SK-N-SH treated with all-trans-retinoic acid at 6 μM for 48 hours (cell line): Measurements from ENCODE around the gene PARP1.

Experiments
- ATAC-seq: fragments of 200-7000 bp; cut with Tn5 transposase; 3 replicates; pipeline ENCODE4 v1.9.1; 2020; ENCODE audit warnings: mild to moderate bottlenecking, moderate library complexity
- ARNTL ChIP-seq: fragments of 450-650 bp; formaldehyde crosslinking; IDR thresholded peaks from 2 replicates; pipeline ENCODE4 v1.5.0; 2020; ENCODE audit warnings: low read depth, mild to moderate bottlenecking, moderate library complexity, borderline replicate concordance
- BACH2 ChIP-seq: fragments of 250-450 bp; sonication (Bioruptor Pico); IDR thresholded peaks from 2 replicates; pipeline ENCODE4 v1.9.0; 2021; ENCODE audit warnings: mild to moderate bottlenecking, borderline replicate concordance
- CSDC2 ChIP-seq: fragments of 250-450 bp; sonication (Bioruptor Pico); IDR thresholded peaks from 2 replicates; pipeline ENCODE4 v1.5.0; 2020; ENCODE audit warnings: mild to moderate bottlenecking, moderate library complexity
- GLIS3 ChIP-seq: fragments of 250-450 bp; sonication (Bioruptor Pico); IDR thresholded peaks from 2 replicates; pipeline ENCODE4 v1.5.0; 2020; ENCODE audit warnings: mild to moderate bottlenecking, moderate library complexity
- ISL1 ChIP-seq: fragments of 250-450 bp; sonication (Bioruptor Pico); IDR thresholded peaks from 2 replicates; pipeline ENCODE4 v2.1.2; 2022; ENCODE audit warnings: mild to moderate bottlenecking, moderate library complexity
- OSR1 ChIP-seq: fragments of 250-450 bp; sonication (Bioruptor Pico); IDR thresholded peaks from 2 replicates; pipeline ENCODE4 v1.8.0; 2022; ENCODE audit warnings: moderate library complexity, mild to moderate bottlenecking, inconsistent platforms
- POU6F1 ChIP-seq: fragments of 250-450 bp; sonication (Bioruptor Pico); IDR thresholded peaks from 2 replicates; pipeline ENCODE4 v1.8.0; 2021; ENCODE audit warnings: low read depth, mild to moderate bottlenecking, moderate library complexity, borderline replicate concordance
- RARB ChIP-seq: fragments of 250-450 bp; sonication (Bioruptor Pico); IDR thresholded peaks from 2 replicates; pipeline ENCODE4 v1.8.0; 2021; ENCODE audit warnings: mild to moderate bottlenecking, moderate library complexity
- SNAI2 ChIP-seq: fragments of 250-450 bp; sonication (Bioruptor Pico); IDR thresholded peaks from 2 replicates; pipeline ENCODE4 v1.5.0; 2020; ENCODE audit warnings: mild to moderate bottlenecking, moderate library complexity
- TCF4 ChIP-seq: fragments of 250-450 bp; sonication (Bioruptor Pico); IDR thresholded peaks from 2 replicates; pipeline ENCODE4 v1.8.0; 2021; ENCODE audit warnings: mild to moderate bottlenecking, moderate library complexity, borderline replicate concordance
- TOX ChIP-seq: fragments of 250-450 bp; sonication (Bioruptor Pico); IDR thresholded peaks from 2 replicates; pipeline ENCODE4 v1.8.0; 2021; ENCODE audit warnings: mild to moderate bottlenecking, moderate library complexity, borderline replicate concordance
- TSHZ2 ChIP-seq: fragments of 250-450 bp; sonication (Bioruptor Pico); IDR thresholded peaks from 2 replicates; pipeline ENCODE4 v1.5.0; 2020; ENCODE audit warnings: mild to moderate bottlenecking, moderate library complexity
- ZC3H10 ChIP-seq: fragments of 250-450 bp; sonication (Bioruptor Pico); IDR thresholded peaks from 2 replicates; pipeline ENCODE4 v1.5.1; 2021; ENCODE audit warnings: mild to moderate bottlenecking, moderate library complexity
- ZFP3 ChIP-seq: fragments of 250-450 bp; sonication (Bioruptor Pico); IDR thresholded peaks from 2 replicates; pipeline ENCODE4 v1.5.0; 2020; ENCODE audit warnings: mild to moderate bottlenecking, moderate library complexity
- ZFP30 ChIP-seq: fragments of 450-650 bp; formaldehyde crosslinking; IDR thresholded peaks from 2 replicates; pipeline ENCODE4 v1.5.0; 2022; ENCODE audit warnings: mild to moderate bottlenecking, moderate library complexity
- ZNF565 ChIP-seq: fragments of 450-650 bp; formaldehyde crosslinking; conservative IDR thresholded peaks from 2 replicates; pipeline ENCODE4 v1.5.0; 2020; ENCODE audit warnings: low read depth, mild to moderate bottlenecking, moderate library complexity
- ZNF70 ChIP-seq: fragments of 450-650 bp; formaldehyde crosslinking; IDR thresholded peaks from 2 replicates; pipeline ENCODE4 v1.5.0; 2020; ENCODE audit warnings: mild to moderate bottlenecking, moderate library complexity
- ZNF8 ChIP-seq: fragments of 450-650 bp; formaldehyde crosslinking; IDR thresholded peaks from 2 replicates; pipeline ENCODE4 v1.5.0; 2020; ENCODE audit warnings: mild to moderate bottlenecking, moderate library complexity
- TF ChIP-seq, protein P1 (sequence below): fragments of 250-450 bp; sonication (Bioruptor Pico); IDR thresholded peaks from 2 replicates; pipeline ENCODE4 v1.5.1; 2021; ENCODE audit warnings: mild to moderate bottlenecking, moderate library complexity
- TF ChIP-seq, protein P2 (sequence below): fragments of 250-450 bp; sonication (Bioruptor Pico); IDR thresholded peaks from 2 replicates; pipeline ENCODE4 v1.5.1; 2020; ENCODE audit warnings: low read depth, mild to moderate bottlenecking, moderate library complexity
- TF ChIP-seq, protein P3 (sequence below): fragments of 250-450 bp; sonication (Bioruptor Pico); IDR thresholded peaks from 2 replicates; pipeline ENCODE4 v1.8.0; 2020; ENCODE audit warnings: mild to moderate bottlenecking, moderate library complexity, borderline replicate concordance

The PARP1 gene

GRCh38 chr1:226402739-226403165 lies 5.1 kb downstream of the PARP1 start (continued):
- TF ChIP-seq, protein P1, sequence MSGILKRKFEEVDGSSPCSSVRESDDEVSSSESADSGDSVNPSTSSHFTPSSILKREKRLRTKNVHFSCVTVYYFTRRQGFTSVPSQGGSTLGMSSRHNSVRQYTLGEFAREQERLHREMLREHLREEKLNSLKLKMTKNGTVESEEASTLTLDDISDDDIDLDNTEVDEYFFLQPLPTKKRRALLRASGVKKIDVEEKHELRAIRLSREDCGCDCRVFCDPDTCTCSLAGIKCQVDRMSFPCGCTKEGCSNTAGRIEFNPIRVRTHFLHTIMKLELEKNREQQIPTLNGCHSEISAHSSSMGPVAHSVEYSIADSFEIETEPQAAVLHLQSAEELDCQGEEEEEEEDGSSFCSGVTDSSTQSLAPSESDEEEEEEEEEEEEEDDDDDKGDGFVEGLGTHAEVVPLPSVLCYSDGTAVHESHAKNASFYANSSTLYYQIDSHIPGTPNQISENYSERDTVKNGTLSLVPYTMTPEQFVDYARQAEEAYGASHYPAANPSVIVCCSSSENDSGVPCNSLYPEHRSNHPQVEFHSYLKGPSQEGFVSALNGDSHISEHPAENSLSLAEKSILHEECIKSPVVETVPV (CRISPR knock-in tag), result no peak
- TF ChIP-seq RARB (no peak), ZC3H10 (no peak), ZFP30 (CRISPR knock-in tag) (no peak), ZNF70 (CRISPR knock-in tag) (no peak), ZNF565 (CRISPR knock-in tag) (no peak), ARNTL (CRISPR knock-in tag) (no peak), ZNF8 (CRISPR knock-in tag) (no peak), OSR1 (no peak)
- TF ChIP-seq, protein P2, sequence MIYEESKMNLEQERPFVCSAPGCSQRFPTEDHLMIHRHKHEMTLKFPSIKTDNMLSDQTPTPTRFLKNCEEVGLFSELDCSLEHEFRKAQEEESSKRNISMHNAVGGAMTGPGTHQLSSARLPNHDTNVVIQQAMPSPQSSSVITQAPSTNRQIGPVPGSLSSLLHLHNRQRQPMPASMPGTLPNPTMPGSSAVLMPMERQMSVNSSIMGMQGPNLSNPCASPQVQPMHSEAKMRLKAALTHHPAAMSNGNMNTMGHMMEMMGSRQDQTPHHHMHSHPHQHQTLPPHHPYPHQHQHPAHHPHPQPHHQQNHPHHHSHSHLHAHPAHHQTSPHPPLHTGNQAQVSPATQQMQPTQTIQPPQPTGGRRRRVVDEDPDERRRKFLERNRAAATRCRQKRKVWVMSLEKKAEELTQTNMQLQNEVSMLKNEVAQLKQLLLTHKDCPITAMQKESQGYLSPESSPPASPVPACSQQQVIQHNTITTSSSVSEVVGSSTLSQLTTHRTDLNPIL (CRISPR knock-in tag), result no peak

- ATAC-seq, result no peak
- TF ChIP-seq BACH2, result no peak
- no peak for TF ChIP-seq OSR1
- no peak for TF ChIP-seq ZFP3 (CRISPR knock-in tag)
- no peak for TF ChIP-seq ISL1 (CRISPR knock-in tag)
- no peak for TF ChIP-seq TCF4 (CRISPR knock-in tag)
- TF ChIP-seq GLIS3 (CRISPR knock-in tag), result no peak
- no peak for TF ChIP-seq ZC3H10
- TF ChIP-seq, protein P3, sequence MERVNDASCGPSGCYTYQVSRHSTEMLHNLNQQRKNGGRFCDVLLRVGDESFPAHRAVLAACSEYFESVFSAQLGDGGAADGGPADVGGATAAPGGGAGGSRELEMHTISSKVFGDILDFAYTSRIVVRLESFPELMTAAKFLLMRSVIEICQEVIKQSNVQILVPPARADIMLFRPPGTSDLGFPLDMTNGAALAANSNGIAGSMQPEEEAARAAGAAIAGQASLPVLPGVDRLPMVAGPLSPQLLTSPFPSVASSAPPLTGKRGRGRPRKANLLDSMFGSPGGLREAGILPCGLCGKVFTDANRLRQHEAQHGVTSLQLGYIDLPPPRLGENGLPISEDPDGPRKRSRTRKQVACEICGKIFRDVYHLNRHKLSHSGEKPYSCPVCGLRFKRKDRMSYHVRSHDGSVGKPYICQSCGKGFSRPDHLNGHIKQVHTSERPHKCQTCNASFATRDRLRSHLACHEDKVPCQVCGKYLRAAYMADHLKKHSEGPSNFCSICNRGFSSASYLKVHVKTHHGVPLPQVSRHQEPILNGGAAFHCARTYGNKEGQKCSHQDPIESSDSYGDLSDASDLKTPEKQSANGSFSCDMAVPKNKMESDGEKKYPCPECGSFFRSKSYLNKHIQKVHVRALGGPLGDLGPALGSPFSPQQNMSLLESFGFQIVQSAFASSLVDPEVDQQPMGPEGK (CRISPR knock-in tag), result no peak
- no peak for TF ChIP-seq SNAI2 (CRISPR knock-in tag)
- no peak for TF ChIP-seq POU6F1
- no peak for TF ChIP-seq TOX (CRISPR knock-in tag)
- no peak for TF ChIP-seq ZNF70 (CRISPR knock-in tag)
- no peak for TF ChIP-seq ARNTL (CRISPR knock-in tag)
- no peak for TF ChIP-seq ZNF565 (CRISPR knock-in tag)
- TF ChIP-seq CSDC2, result no peak
- TF ChIP-seq ZFP30 (CRISPR knock-in tag), result no peak
- TF ChIP-seq TSHZ2 (CRISPR knock-in tag), result no peak
- TF ChIP-seq, protein P2 (CRISPR knock-in tag), result no peak
These were observed 6.3 kb downstream of the PARP1 start for GRCh38 chr1:226401355-226402303.
